Globus pallidus (tissue), 1 donor: ENCODE results near the gene ESRRA.
"Not testable (repeated sequence)": the region's sequence is repeated elsewhere in the genome, so short reads cannot be mapped to it uniquely, and the experiment has no call there.

ENCODE experiments used
- DNase-seq: peaks from one replicate; pipeline ENCODE4 v3.0.0-alpha.2; 2015; ENCODE audit warnings: low spot score

The ESRRA gene

DNA sequence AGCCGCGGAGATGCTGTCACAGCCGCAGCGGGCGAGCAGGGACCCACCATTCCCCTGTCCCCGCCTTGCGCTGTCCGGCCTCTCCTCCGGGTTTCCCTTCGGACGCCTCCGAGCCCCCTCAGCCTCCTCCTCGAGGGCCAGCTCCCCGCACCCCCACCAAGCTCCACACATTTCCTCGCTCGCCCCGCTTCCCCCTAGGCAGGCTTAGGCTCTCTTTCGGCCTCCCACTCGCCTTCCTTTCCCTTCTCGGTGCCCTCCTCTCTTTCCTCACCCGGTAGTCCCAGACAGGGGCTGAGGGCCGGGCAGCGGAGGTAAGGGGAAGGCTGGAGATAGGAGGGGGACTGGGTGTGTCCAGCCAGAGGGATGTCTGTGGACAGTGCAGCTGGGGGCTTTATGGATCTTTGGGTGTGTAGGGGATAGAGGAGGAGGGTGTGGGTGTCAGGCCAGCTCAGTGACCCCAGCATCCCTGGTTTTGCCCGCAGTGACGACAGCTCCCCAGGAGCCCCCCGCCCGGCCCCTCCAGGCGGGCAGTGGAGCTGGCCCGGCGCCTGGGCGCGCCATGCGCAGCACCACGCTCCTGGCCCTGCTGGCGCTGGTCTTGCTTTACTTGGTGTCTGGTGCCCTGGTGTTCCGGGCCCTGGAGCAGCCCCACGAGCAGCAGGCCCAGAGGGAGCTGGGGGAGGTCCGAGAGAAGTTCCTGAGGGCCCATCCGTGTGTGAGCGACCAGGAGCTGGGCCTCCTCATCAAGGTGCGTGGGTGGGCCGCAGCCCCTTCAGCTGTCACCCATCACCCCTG lies 12.7 kb upstream of the ESRRA start:
- no peak for DNase-seq

DNA sequence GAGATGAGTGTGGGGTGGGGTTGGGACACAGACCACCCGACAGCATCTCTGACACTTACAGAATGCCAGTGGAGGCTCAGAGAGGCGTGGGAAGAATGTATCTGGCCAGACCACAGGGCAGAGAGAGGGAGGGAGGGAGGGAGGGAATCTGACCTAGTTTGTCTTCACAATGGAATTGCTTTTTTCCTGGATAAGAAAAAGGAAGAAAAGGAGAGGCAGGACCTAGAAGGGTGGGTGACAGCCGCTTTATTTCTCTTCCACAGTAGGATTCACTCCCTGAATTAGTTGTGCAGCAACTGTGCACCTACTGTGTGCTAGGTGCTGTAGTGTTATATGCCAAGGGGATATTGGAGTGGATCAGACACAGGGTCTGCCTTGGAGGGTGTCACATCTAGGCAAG lies 10.6 kb upstream of the ESRRA start:
- no peak for DNase-seq

DNA sequence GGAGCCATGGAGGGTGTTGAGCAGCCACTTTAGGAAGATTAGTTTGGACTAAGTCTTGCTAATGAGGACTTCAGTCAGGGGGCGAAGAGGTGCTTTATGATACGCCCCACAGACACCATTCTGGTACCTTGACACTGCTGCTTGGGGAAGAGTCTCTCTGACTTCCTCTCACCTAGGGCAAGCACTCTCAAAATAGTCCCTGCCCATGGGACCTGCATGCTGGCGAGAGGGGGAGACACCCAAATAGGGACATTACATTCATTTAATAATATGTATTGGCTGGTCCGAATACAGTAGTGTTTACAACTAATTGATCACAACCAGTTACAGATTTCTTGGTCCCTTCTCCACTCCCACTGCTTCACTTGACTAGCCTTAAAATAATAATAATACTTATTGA lies 9.6 kb upstream of the ESRRA start:
- DNase-seq = no peak

DNA sequence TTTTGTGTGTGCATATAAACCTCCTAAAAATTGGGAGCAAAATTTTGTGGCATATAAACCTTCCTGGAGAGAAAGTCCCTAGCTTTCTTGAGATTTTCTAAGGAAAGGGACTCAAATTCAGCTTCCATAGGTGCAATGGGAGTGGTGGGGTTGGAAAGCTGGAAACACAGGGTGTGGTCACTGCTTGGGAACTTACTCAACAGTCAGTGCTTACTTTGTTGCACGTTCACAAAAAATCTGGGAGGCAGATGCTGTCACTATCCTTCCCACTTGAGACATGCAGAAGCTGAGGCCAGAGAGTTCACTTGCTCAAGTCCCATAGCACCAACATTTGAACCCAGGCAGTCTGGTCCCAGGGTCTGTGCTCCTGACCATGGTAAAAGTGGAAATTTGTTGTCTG lies 9.1 kb upstream of the ESRRA start:
- DNase-seq = no peak

DNA sequence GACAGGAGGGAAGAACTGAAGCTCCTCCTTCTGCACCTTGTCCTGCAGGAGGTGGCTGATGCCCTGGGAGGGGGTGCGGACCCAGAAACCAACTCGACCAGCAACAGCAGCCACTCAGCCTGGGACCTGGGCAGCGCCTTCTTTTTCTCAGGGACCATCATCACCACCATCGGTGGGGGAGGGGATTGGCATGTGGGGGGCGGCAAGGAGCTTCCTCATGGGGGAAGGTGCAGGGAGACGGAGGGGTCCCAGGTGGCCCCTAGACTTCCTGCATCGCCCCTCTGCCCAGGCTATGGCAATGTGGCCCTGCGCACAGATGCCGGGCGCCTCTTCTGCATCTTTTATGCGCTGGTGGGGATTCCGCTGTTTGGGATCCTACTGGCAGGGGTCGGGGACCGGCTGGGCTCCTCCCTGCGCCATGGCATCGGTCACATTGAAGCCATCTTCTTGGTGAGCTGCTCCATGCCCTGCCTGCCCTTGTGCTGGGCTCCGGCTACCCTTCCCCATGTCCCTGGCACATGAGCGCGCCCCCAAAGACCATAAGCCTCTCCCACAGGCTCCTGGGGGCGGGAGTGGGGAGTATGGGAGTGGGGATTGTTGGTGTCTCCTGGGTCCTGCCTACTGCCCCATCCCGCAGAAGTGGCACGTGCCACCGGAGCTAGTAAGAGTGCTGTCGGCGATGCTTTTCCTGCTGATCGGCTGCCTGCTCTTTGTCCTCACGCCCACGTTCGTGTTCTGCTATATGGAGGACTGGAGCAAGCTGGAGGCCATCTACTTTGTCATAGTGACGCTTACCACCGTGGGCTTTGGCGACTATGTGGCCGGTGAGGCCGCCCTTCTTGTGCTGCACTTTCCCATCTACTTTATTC lies 8.3 kb upstream of the ESRRA start:
- no peak for DNase-seq

DNA sequence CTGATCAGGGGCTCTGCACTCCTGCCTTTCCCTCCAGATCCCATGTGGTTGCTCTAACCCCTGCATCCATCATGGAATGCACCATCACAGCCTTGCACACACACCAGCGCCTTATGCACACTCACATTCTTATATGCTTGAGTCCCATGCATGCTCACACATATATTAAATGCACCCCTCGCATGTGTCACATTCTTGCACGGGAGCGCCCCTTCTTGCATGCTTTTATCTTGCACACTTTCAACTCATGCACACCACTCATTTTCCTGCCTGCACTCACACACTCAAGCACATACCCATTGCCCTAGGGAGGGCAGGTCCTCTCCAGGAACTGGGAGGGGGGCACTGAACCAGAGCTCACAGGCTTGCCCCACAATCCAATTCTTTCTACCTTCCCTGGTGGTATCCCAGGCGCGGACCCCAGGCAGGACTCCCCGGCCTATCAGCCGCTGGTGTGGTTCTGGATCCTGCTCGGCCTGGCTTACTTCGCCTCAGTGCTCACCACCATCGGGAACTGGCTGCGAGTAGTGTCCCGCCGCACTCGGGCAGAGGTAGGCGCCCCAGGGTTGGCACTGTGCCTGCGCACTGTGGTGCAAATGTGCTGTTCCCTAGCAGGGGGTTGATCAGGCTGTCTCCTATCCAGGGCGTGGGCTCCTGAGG lies 7.5 kb upstream of the ESRRA start:
- no peak for DNase-seq

DNA sequence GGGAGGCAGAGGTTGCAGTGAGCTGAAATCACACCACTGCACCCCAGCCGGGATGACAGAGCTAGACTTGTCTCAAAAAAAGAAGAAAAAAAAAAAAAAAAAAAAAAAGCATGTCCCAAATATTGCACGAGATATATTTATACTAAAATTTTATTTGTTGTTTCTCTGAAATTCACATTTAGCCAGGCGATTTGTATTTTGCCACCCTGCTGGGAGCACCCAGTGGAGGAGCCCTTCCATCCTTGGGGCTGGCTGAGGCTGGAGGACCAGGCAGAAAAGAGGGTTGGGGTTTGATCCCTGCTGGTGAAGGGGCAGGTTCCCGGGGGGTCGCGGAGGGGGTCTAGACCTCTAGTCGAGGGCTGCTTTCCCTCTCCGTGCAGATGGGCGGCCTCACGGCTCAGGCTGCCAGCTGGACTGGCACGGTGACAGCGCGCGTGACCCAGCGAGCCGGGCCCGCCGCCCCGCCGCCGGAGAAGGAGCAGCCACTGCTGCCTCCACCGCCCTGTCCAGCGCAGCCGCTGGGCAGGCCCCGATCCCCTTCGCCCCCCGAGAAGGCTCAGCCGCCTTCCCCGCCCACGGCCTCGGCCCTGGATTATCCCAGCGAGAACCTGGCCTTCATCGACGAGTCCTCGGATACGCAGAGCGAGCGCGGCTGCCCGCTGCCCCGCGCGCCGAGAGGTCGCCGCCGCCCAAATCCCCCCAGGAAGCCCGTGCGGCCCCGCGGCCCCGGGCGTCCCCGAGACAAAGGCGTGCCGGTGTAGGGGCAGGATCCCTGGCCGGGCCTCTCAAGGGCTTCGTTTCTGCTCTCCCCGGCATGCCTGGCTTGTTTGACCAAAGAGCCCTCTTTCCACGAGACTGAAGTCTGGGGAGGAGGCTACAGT lies 6.1 kb upstream of the ESRRA start:
- peak; percentile 78 for DNase-seq

DNA sequence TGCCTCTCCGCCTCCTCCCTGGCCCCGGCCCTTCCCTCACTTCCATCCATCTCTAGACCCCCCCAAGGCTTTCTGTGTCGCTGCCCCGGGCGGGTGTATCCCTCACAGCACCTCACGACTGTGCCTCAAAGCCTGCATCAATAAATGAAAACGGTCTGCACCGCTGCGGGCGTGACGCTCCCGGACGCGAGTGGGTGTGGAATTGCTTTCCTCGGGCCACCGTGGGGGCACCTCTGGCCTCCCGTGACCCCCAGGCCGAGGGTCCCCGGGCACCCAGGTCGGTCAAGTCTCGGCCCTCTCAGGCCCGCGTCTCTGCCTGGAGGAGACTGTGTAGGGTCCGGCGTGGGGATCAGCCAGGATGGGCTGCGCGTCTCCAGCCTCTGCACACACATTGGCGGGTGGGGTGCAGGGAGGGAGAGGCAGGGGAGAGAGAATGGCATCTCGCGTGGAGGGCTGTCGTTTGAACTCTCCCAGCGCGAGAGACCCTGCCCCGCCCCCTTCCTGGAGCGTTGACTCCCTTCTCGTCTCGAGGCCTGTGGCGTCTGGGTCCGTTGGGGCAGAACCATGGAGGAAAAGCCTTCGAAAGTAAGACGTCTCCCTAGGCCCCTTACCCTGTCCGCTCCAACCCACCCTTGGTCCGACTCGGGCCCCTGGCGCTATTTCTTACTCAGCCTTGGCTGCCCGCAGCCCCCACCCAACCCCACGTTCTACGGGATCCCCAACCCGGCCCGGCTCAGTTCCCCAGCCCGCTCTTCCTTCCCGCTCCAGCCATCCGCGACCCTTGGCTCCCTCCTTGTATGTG lies 5.3 kb upstream of the ESRRA start, which contains the start of gene CATSPERZ:
Gene CATSPERZ, plus strand, starts transcription at position 512 of the 802 bp plus-strand sequence. Its CDS starts 53 bp downstream, at position 565.
- no peak for DNase-seq

DNA sequence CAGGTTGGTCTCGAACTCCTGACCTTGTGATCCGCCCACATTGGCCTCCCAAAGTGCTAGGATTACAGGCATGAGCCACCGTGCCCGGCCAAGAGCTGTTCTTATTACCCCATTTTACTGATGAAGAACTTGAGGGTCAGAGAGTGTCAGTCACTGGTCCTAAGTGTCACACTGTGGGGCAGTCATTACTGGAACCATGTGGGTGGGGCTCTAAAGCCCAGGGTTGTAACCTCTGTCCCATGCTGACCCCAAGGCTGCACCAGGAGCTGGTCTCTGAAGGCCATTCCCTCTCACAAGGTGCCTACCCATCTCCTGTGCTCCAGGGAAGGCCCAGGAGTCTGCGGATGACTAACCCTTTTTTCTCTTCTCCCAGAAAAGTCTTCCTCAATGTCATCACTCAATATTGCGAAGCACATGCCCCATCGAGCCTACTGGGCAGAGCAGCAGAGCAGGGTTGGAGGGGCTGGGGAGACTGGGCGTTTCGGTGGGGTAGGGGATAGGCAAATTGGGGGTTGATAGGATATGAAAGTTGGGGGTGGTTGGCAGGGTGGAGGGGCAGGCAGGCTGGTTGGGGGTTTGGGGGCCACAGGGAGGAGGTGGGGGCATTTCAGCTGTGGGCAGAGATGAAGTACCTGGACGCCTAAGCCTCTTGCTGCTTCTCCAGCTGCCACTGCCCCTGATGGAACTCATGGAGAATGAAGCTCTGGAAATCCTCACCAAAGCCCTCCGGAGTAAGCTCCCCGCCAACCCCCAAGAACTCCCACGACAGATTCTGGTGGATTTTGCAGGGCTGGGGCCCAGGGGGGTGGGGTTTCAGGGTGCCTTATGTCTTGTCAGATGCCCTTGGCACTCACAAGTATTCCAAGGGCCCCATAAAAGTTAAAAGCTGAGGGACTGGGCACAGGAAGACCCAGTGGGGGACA lies 2.0 kb upstream of the ESRRA start:
- DNase-seq = no peak

DNA sequence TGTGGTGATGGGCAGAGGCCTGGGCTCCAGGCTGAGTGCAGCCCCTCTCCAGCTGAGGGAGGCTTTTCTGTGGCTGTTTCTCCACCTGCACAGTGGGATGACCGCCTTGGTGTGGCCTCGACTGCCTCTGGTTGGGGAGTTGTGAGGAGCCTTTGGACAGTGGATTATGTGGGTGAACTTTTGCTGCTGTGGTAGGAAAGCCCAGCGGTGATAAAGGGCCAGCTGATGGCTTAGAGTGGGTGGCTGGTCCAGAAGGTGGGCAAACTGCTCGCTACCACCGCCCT lies 1.4 kb upstream of the ESRRA start:
- DNase-seq = peak; percentile 26

DNA sequence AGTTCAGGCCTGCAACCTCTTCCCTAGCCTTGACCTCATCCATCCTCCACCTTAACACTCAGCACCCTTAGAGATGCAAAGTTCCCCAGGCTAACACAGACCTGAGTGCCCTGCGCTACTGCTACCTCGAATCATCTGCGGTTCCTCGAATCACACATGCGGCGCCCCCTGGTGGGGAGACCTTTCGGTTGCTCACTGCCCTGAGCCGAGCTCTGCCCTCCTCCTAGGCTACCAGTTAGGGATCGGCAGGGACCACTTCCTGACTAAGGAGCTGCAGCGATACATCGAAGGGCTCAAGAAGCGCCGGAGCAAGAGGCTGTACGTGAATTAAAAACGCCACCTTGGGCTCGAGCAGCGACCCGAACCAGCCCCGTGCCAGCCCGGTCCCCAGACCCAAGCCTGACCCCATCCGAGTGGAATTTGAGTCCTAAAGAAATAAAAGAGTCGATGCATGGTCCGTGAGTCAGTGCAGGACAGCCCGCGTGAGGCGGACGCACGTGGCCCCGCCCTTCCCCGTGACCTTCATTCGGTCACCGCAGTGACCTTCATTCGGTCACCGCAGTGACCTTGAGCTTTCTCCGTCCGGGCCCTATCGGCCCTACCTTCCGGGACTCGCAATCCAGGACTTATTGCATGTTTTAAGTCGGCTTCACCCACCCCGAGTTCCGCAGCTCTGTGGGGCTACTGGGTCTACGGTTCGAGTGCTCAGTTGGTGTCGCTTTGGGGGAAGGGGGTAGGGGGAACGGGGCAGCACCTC lies 830 bp upstream of the ESRRA start:
- DNase-seq = peak; percentile 88

DNA sequence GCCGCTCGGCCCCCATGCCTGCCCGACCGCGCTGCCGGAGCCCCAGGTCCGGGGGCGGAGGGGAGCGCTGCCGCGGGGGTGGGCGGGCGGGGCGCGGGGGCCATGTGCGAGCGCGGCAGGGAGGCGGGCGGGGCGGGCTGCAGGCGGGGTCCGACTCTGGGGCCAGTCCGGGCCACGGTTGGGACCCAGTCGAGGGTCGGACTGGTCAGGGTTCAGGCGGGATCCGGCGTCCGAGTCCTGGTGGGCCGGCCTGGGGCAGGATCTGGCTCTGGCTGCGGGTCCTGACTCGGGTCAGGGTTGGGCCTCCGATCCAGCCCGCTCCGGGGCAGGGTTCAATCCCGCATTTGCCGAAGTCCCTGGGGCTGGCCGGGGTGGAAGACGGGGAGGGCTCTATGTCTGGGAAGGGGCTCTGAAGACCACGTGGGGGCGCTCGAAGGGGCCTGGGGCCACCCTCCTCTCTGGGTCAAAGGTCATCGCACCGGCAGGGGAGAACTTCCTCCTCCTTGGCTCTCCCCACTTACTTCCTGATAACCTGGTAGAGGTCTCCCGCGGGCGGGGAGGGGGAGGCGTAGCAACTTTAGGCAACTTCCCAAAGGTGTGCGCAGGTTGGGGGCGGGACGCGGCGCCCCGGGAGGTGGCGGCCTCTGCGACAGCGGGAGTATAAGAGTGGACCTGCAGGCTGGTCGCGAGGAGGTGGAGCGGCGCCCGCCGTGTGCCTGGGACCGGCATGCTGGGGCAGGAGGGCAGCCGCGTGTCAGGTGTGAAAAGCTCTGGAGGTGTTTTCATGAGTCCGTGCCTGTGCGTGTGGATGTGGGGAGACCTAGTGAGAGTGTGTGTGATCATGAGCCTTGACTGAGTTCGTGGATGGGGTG lies 603 bp downstream of the ESRRA start:
- DNase-seq = peak; percentile 69

DNA sequence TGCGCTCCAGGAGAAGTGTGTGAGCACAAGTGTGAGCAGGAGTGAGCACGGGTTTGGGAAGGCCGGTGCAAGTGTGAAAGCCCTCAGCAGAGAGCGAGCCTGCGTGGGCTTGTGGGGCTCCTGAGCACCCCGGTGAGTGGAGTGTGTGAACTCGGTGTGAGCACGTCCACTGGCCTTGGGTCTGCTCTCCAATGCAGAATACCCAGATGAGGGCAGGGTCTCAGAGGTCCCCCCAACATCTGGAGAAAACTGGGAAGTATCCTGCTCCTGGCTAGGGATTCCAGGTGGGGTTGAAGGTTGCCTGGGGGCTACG lies 1.2 kb downstream of the ESRRA start:
- no peak for DNase-seq

DNA sequence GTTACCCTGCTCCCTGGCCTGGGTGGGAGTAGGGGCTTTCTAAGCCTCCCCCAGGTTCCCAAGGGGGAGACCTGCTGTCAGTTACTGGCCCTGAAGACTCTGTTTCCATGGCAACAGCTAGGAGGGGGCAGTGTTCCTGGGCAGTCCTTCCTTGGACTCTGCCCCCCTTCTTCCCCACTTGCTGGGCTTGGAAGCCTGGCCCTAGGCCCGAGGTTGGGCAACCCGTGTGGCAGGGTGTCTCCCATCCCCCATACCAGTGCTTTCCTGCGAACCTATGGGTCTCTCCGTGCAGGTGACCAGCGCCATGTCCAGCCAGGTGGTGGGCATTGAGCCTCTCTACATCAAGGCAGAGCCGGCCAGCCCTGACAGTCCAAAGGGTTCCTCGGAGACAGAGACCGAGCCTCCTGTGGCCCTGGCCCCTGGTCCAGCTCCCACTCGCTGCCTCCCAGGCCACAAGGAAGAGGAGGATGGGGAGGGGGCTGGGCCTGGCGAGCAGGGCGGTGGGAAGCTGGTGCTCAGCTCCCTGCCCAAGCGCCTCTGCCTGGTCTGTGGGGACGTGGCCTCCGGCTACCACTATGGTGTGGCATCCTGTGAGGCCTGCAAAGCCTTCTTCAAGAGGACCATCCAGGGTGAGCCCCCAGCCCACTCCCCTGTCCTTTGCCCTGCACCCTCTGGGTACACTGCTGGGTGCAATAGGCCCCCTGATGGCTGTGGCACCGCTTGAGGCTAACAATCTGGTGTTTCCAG lies 1.7 kb downstream of the ESRRA start:
- peak; percentile 31 for DNase-seq

DNA sequence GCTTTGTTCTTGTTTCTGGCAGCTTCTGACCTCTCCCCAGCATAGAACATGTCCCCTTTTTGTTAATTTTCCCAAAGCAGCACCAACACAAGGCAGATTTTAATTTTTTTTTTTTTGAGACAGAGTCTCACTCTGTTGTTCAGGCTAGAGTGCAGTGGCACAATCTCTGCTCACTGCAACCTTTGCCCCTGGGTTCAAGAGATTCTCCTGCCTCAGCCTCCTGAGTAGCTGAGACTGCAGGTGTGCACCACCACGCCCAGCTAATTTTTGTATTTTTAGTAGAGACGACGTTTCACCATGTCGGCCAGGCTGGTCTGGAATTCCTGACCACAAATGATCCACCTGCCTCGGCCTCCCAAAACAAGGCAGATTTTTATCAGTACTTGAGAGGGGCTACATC lies 2.5 kb downstream of the ESRRA start:
- not testable (repeated sequence) for DNase-seq

DNA sequence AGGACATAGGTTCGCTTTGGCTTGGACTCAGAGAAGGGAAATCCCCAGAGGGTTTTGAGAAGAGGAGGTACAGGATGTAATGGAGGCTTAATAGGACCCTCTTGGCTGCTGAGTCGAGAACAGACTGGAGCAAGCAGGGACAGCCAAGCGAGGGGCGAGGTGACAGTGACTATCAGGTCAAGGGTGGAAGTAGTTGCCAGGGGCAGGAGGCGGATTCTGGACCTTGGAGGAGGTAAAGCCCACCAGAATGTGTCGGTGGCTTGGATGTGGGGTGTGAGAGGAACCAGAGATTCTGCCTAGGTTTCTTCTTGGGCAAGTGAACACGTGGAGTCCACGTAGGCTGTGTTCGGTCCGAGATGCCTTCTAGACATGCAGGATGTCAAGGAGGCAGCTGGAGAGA lies 7.6 kb downstream of the ESRRA start:
- DNase-seq = no peak

DNA sequence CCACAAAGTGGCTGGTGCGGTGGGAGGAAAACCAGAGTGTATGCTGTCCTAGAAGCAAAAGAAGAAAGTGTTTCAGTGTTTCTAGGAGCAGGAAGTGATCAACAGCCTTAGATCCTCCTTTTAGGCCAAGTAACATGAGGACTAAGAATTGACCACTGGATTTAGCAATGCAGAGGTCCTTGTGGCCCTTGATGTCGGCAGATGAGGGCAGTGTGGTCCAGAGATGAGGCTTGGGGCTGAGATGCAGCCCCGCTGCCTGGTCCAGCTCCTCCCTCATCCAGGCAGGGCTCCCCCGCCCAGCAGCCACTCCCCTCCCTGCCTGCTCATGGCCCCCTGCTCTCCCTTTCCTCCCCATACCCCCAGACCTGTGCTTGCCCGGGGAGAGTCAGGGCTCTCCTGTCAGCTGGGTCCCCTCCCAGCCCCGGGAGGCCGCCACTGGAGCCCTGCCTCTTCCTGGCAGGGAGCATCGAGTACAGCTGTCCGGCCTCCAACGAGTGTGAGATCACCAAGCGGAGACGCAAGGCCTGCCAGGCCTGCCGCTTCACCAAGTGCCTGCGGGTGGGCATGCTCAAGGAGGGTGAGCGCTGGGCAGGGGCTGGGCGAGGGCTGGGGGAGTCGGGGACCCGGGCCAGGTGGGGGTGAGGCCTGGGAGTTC lies 8.3 kb downstream of the ESRRA start:
- peak; percentile 54 for DNase-seq
